Stimulated activated CD8-positive, alpha-beta memory T cell treated with anti-CD3 and anti-CD28 coated beads, Interleukin-4, amount 100 ng/mL, for 4 hours (primary cell): Measurements from ENCODE around the gene GATC.
"Not testable (repeated sequence)": the region's sequence is repeated elsewhere in the genome, so short reads cannot be mapped to it uniquely, and the experiment has no call there.

Source experiments
- DNase-seq, 2 donors: peaks; one replicate each; pipeline ENCODE4 v3.0.0-alpha.2; 2020; ENCODE audit warnings: low read depth in 2 of 2, low spot score in 1 of 2

The GATC gene

GRCh38 chr12:120468821-120469449 is 22.7 kb downstream of the GATC start:
- peak in 1 of 2 donors; percentile 36 for DNase-seq

DNA sequence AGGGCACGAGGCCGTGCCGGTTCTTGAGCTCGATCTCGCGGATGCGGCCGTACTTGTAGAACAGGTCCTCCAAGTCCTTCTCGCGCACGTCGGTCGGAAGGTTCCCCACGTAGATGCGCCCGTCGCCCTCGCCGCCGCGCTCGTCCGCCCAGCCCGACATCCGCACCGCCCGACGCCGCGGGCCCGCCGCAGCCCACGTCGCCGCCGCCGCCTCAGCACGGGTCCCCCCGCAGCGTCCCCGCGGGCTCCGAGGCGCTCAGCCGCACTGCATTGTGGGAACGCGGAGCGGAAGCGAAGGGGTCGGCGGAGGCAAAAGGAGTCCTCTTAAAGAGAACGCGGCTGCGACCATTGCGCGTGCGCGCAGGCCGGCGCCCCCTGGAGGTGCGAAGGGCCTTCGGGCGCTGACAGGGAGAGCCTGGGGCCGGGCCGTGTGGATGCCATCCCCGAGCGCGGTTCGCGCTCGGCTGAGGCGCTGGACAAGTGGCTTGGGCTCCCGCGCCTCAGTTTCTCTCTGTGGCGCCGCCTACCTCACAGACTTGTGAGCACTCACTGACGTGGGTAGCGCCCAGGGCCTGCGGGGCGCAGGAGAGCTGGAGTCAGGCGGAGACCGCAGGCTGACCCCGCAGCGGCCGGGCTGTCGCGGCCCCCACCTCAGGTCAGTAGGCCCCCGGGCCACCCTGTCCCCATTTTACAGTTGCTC is 23.4 kb downstream of the GATC start, which contains the start of gene SRSF9:
TSS of gene SRSF9 (minus strand) at position 299 of the 700 bp plus-strand sequence. CDS start at position 160, 139 bp downstream.
- DNase-seq: peak; percentile 91 to 95

- no peak for DNase-seq
Observed at GRCh38 chr12:120470150-120470784, 24.0 kb downstream of the GATC start.

DNA sequence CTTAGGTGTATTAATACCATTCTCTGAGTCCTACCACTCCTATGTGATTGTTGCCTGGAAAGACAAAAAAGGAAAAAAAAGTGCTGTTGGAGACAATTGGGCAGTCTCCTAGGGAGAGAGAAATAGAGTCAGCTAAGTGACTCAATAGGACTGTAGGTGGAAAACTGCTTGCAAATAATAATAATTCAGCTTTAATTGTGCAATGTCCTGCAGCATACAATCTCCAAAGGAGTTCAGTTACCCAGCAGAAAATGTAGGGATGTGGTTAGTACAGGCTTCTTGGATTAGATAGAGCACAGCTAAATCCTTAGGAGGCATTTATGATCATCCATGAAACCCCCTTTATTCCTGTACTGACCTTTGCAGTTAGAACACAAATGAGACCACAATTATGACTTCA is 26.3 kb downstream of the GATC start:
- DNase-seq: no peak

DNA sequence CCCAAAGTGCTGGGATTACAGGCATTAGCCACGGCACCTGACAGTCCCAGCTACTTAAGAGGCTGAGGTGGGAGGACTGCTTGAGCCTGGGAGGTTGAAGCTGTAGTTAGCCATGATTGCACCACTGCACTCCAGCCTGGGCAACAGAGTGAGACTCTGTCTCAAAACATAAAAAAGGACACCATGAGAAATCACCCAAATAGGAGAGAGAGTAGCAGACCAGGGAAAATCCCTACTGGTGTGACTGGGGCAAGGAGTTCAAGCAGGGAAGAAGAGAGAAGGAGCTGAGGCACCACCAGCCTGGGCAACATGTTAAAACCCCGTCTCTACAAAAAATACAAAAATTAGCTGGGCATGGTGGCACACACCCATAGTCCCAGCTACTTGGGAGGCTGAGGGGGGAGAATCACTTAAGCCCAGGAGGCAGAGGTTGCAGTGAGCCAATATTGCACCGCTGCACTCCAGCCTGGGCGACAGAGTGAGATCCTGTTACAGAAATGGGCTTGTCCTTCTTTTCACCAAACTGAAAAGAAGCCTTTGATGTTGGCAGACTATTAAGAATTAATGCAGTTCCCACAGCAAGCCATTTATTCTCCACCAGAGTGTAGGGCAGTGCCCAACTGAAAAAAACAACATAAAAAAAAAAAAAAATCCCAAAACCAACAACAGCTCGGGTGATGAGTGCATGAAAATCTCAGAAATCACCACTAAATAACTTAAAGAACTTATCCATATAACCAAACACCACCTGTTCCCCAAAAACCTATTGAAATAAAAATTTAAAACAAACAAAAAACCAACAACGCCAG is 27.8 kb downstream of the GATC start:
- DNase-seq: no peak

DNA sequence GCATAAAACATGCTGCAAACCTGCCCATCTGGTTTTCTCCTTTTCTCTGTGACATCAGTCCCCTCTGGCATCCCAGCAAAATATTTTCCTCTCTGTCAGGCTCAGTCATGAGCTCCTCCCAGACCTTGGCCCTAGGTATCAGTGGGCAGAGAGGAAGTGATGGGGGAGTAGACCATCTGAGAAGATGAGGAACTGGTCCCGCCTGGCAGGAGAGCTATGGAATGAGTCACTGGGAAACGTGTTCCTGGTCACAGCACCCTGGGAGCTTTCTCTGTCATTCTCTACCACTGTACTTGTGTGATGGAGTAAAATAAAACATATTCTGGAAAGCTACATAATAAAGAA is 28.3 kb downstream of the GATC start:
- DNase-seq: no peak

DNA sequence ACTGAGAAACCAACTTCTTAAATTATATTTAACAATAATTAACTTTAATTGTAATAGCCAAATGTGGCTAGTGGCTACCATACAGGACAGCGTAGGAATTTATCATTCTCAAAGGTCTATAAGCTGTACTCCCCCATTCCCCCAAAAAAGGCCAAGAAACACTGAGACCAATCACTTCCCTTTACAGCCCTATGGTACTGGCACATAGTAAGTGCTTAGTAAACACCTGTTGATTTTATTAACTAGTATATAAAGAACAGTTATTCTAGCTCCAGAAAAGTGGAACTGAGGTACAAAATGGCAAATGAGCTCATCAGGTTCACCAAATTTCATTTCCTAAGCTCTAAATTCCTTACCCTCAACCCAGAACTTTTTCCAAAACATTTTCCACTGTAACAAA is 29.4 kb downstream of the GATC start:
- DNase-seq: no peak

- no peak for DNase-seq
Observed at GRCh38 chr12:120479458-120479857, 33.2 kb downstream of the GATC start.

DNA sequence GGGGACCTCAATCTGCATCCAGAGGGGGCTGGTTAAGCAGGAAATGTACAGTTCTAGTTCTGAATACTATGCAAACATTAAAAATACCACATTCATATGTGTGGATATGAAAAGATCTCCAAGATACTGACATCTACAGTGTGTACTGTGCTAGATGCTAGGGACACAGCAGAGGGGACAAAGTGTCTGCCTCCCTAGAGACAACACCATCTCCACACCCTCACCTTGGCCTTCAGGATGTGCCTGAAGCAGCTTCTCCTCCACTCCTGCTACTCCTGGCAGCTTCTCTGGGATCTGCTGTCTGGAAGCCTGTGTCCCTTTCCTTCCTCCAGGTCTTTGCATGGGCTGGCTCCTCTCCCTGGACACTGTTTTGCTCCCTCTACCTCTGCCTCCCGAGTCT is 34.0 kb downstream of the GATC start:
- no peak for DNase-seq

DNA sequence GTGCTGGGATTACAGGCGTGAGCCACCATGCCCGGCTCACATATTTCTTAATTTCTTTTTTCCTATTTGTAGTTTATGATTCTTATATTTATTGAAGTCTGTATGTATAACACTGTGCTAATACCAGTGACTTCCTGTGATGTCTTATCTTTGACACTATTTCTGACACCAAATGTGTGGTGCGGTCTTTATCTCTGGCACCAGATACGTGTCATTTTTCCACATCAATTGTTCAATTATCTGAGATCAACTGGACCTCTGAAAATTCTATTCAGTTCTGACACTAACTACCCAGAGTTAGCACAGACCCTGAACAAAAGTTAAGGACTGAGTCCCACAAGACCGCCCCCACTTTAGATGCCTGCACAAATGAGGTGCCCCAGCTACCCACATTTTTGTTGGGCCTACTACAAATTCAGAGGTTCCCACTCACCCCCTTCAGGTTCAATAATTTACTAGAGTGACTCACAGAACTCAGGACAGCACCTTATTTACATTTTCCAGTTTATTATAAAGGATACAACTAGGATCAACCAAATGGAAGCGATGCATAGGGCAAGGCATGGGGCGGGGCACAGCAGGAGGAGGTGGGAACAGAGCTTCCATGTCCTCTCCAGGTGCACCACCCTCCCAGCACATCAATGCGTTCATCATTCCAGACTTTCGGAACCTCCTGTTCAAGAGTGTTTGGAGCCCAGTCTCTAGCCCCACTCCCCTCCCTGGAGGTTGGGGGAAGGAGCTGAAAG is 35.0 kb downstream of the GATC start:
- no peak for DNase-seq

GRCh38 chr12:120483621-120484020 is 37.4 kb downstream of the GATC start:
- DNase-seq: no peak

DNA sequence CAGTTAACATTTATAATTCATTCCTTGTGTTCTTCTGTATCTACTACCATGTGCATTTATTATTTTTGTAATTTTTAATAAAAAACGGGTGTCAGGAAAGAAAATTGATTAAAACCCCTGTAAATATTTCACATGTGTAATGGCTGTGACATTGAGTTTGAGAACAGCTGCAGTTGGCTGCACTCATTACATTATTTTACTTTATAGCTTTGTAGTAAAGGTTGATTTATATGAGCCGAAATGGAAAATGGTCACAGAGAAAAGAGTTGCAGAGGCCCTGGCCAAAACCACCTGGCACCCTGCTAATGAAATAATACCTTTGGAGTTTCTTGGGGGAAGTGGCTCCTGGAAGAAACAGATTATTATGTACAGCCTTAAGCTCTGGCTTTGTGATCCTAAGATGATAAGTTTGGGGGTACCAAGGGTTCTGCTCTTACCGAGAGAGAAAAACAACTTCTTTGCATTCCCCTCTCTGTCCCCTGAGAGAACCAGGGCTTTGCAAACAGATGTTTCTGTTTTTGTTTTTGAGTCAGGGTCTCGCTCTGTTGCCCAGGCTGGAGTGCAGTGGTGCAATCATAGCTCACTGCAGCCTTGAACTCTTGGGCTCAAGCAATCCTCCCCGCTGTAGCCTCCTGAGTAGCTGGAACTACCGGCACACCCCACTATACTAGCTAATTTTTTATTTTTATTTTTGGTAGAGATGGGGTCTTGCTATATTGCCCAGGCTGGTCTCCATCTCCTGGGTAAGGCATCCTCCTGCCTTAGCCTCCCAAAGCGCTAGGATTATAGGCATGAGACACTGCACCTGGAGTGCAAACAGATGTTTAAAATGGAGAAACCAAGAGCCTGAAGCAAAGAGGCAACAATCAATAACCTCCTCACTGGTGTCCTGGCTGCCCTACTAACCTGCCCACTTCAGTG is 40.0 kb downstream of the GATC start:
- no peak for DNase-seq

DNA sequence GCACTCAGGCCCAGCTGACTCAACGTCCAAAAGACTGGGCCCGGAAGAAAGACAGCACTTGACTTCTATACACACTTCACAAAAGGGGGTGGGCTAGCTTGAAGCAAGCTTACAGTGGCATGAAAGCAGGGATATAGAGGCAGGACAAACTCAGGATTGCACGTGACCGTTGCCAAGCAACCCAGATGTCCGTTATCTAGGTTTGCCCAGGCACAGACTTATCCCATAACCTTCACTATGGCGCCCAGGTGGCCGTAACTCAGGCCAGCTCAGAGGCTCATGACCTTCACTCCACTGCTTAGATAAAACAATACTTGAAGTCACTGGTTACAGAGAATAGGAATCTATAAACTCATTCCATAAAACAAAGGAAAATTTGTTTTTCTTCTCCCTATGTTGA is 41.3 kb downstream of the GATC start:
- not testable (repeated sequence) for DNase-seq

DNA sequence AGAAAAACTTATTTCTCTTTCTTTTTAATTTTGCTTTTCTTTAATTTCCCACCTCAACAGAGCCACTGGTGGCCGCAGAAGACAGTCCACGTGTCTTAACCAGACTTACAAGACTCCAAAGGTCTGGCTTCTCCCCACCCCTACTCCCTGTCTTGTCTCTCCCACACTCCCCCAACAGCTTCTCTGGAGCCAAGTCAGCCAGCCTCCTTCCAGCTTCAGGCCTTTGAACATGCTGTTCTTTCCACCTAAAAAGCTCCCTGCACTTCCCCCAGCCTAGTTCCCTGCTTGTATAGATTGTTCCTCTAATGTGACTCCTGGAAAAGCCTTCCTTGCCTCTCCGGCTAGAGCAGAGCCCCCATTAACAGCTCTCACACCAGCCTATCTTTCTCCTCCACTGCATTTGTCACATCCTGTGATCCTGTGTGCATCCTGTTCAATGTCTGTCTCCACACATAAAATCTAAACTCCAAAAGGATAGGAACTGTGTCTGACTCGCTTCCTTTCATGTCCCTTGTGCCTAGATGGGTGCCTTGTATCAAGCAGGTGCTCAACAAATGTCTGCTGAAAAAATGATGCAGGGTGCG is 41.9 kb downstream of the GATC start:
- DNase-seq: no peak

GRCh38 chr12:120489018-120489417 is 42.8 kb downstream of the GATC start:
- no peak for DNase-seq

DNA sequence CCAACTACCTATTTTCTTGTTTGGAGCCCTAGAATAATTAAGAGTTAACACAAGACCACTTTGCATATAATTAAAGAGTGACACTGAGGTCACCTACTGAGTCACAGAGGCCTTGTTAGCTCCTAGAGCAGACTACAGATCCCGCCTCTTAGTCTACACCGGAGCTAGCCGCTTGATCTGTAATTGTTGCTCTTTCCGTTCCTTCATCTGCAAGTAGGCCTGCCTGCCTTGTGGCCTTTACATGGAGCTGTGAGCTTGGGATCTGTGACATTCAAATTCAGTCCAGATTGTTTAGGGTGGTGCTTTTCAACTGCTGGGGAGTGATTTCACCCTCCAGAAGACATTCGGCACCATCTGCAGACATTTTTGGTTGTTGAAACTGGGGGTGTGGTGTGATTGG is 44.1 kb downstream of the GATC start:
- no peak for DNase-seq

GRCh38 chr12:120490833-120491512 is 44.7 kb downstream of the GATC start:
- DNase-seq: no peak

DNA sequence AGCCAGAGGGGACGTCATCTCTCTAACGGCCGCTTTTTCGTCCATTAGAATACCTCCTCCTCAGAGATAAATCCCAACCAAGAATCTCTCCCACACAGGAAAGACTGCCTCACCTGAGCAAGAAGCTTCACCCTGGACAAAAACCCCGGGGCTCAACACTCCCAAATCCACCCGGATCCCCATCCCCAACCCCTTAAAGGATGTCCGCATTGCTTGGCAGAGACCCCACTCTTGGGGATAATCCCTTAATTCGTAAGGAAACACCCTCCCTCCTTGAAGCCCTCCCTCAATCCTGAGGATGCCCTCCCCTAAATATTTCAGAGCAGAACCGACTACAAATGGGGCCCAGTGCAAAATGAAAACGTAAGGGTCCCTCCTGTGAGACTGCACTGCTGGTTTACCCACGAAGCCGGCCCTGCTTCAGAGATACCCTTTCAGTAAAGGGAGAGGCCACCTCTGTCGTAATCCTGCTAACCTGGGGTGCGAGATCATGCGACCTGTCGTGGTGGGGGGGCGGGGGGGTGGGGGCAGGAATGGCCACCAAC is 49.0 kb downstream of the GATC start:
- no peak for DNase-seq
